C4-2B (cell line): ENCODE results near the gene PKM.
"Not testable (repeated sequence)": the region's sequence is repeated elsewhere in the genome, so short reads cannot be mapped to it uniquely, and the experiment has no call there.

Experiments used
- ZFX ChIP-seq: fragments of 450-650 bp; IDR thresholded peaks from 2 replicates; pipeline ENCODE4 v1.6.1; 2017
- TF ChIP-seq, protein P1 (sequence below): fragments of 450-650 bp; conservative IDR thresholded peaks from 2 replicates; pipeline ENCODE4 v1.5.1; 2017; ENCODE audit warnings: mild to moderate bottlenecking

- TF ChIP-seq, protein P1, sequence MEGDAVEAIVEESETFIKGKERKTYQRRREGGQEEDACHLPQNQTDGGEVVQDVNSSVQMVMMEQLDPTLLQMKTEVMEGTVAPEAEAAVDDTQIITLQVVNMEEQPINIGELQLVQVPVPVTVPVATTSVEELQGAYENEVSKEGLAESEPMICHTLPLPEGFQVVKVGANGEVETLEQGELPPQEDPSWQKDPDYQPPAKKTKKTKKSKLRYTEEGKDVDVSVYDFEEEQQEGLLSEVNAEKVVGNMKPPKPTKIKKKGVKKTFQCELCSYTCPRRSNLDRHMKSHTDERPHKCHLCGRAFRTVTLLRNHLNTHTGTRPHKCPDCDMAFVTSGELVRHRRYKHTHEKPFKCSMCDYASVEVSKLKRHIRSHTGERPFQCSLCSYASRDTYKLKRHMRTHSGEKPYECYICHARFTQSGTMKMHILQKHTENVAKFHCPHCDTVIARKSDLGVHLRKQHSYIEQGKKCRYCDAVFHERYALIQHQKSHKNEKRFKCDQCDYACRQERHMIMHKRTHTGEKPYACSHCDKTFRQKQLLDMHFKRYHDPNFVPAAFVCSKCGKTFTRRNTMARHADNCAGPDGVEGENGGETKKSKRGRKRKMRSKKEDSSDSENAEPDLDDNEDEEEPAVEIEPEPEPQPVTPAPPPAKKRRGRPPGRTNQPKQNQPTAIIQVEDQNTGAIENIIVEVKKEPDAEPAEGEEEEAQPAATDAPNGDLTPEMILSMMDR, result not testable (repeated sequence)
- TF ChIP-seq ZFX, result not testable (repeated sequence)
Observed at GRCh38 chr15:72171978-72172377, 59.0 kb downstream of the PKM start.
